Body of pancreas (tissue), 4 donors: ENCODE measurements around the gene PBX1. TPM values are rescaled to one million over a fixed set of nuclear protein-coding genes. Genes with fewer than 3 reads are reported as not detected.

Experiments used
- ATAC-seq: fragments of 150-250 bp; one replicate; pipeline ENCODE4 v1.9.1; 2016
- DNase-seq, 4 donors: peaks; one replicate each; pipeline ENCODE4 v3.0.0-alpha.2; 2019
- H3K27ac ChIP-seq, 4 donors: fragments of 200-600 bp; sonication (generic); 1 replicate in 3 of 4; 2 replicates in 1 of 4; pipeline versions ENCODE4 v1.5.1 to v1.6.1; 2016 to 2019; ENCODE audit warnings: mild to moderate bottlenecking in 1 of 4, mixed read lengths in 1 of 4, moderate library complexity in 1 of 4
- H3K27me3 ChIP-seq, 2 donors: fragments of 200-600 bp; sonication (generic); one replicate each; pipeline ENCODE4 v1.6.0; 2016; ENCODE audit warnings: mild to moderate bottlenecking in 1 of 2
- H3K36me3 ChIP-seq, 2 donors: fragments of 200-600 bp; sonication (generic); replicated peaks in 1 of 2; 2 replicates each; pipeline ENCODE4 v1.5.1; 2016; ENCODE audit warnings: low read depth in 2 of 2; ENCODE audit not compliant: insufficient read depth in 1 of 2
- H3K4me1 ChIP-seq: fragments of 200-600 bp; sonication (generic); one replicate; pipeline ENCODE4 v1.6.0; 2016
- H3K4me3 ChIP-seq, 2 donors: fragments of 200-600 bp; sonication (generic); 1 replicate in 1 of 2; 2 replicates in 1 of 2; pipeline ENCODE4 v1.5.1; 2016 to 2019
- H3K9me3 ChIP-seq, 3 donors: fragments of 200-600 bp; sonication (generic); 1 replicate in 2 of 3; 2 replicates in 1 of 3; pipeline ENCODE4 v1.5.1; 2016
- CTCF ChIP-seq, 7 experiments: fragments of 450-650 bp in 4 of 7; fragments of 200-600 bp in 3 of 7; sonication (generic) in 3 of 7; IDR thresholded peaks; one replicate each; pipeline ENCODE4 v1.5.1; 2016 to 2019; ENCODE audit warnings: antibody characterized with exemption in 7 of 7
- POLR2A ChIP-seq, 3 donors: fragments of 450-650 bp; IDR thresholded peaks; one replicate each; pipeline ENCODE4 v1.6.1; 2016; ENCODE audit warnings: antibody characterized with exemption in 3 of 3, mild to moderate bottlenecking in 2 of 3
- WGBS, 2 donors: methylation state at CpG; one replicate each; pipeline ENCODE4 v1.1.5; 2017; 5-methylcytosine and 5-hydroxymethylcytosine counted together
- intact Hi-C: fragments of 100-400 bp; cut with DNase I; formaldehyde crosslinking; loops from one replicate; pipeline ENCODE4 v1.15.1; 2023
- total RNA-seq, 2 donors: library from RNA; depleted of rRNA; stranded (reverse); fragments of >200 nt; gene quantifications; one replicate each; pipeline ENCODE4 v1.1.0, GENCODE V29; 2016

PBX1 gene
- total RNA-seq, 2 donors from 2014 or later, result 83.1 to 111 TPM

- Histone ChIP-seq H3K27ac (peak overlapping the region; percentile 73 to 88 (median 81)), H3K4me1 (peaks cover 67% of the 10 kb centered on the region), H3K9me3 (no peaks in the 10 kb centered on the region), H3K36me3 (no peaks in the 10 kb centered on the region), H3K27me3 (no peaks in the 10 kb centered on the region), H3K4me3 (no peak overlapping the region)
- TF ChIP-seq CTCF (IDR thresholded peaks at IDR 0.05) (no peak), POLR2A (IDR thresholded peaks at IDR 0.05) (peak in 2 of 3 donors; percentile 25 to 30)
- 12 to 20% methylated on average over 8 of the region's 8 CpGs for WGBS, 2 donors
- intact Hi-C loops, result no loop called here
- peak; percentile 67 for ATAC-seq
- DNase-seq, result peak; percentile 52 to 69 (median 65)
Observed at GRCh38 chr1:164754088-164754600, 195.2 kb downstream of the PBX1 start.

GRCh38 chr1:164755690-164756089, 196.7 kb downstream of the PBX1 start:
- Histone ChIP-seq H3K27ac (peak overlapping the region in 1 of 4 donors; percentile 80), H3K36me3 (no peaks in the 10 kb centered on the region), H3K27me3 (no peaks in the 10 kb centered on the region), H3K9me3 (no peaks in the 10 kb centered on the region), H3K4me3 (no peak overlapping the region), H3K4me1 (peaks cover 63% of the 10 kb centered on the region)
- 46 to 80% methylated on average over 4 of the region's 4 CpGs for WGBS, 2 donors
- no peak for TF ChIP-seq CTCF (IDR thresholded peaks at IDR 0.05)
- no peak for TF ChIP-seq POLR2A (IDR thresholded peaks at IDR 0.05)
- DNase-seq (no peak), ATAC-seq (no peak)
- intact Hi-C loops, result no loop called here

DNA sequence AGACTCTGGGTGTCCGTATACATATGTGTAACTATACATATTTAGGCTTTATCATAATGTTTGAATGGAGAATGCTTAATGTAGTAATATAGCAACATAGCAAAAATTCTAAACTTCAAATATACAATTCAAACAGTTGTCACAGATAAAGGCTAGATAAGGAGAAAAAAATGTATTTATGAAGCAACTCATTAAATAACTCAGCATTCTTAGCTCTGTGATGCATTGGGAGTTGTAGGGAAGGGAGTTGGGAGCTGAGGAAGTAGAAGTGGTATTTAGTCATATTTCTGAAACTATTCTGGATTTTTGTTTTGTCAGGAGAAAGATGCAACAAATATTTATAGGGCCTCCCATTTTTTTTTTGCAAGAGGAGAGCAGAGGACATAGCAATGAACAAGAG, 197.8 kb downstream of the PBX1 start:
- ATAC-seq (no peak), DNase-seq (no peak)
- Histone ChIP-seq H3K4me3 (no peak overlapping the region), H3K9me3 (no peaks in the 10 kb centered on the region), H3K4me1 (peaks cover 52% of the 10 kb centered on the region), H3K27me3 (no peaks in the 10 kb centered on the region), H3K27ac (no peak overlapping the region), H3K36me3 (no peaks in the 10 kb centered on the region)
- WGBS, 2 donors, result 56 to 62% methylated on average over 1 of the region's 1 CpG
- intact Hi-C loops, result no loop called here
- TF ChIP-seq POLR2A (IDR thresholded peaks at IDR 0.05) (no peak), CTCF (IDR thresholded peaks at IDR 0.05) (no peak)

DNA sequence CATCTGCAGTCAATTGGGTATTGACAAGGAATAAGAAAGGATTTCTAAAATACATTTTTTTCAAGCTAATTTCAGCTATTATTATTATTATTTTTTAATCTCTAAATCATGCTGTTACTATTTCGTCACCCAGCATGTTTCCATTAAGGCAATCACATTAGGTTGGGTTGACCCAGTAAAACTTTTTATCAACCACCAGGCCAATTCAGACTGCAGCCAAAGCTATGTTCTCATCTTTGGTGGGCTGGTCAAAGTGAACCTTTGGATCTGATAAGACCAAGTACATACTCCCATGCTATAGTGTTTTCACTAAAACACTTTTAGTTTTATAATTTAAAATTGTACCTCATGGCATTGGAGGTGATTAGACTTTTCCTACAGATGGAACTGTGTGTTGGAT, 198.6 kb downstream of the PBX1 start:
- no peak overlapping the region for H3K4me3 ChIP-seq
- ATAC-seq, result no peak
- WGBS, 2 donors, result 58 to 59% methylated on average over 1 of the region's 1 CpG
- H3K36me3 ChIP-seq, result no peaks in the 10 kb centered on the region
- intact Hi-C loops, result no loop called here
- no peak for DNase-seq
- H3K27ac ChIP-seq, result peak overlapping the region in 1 of 4 donors; percentile 4
- peaks cover 43% of the 10 kb centered on the region for H3K4me1 ChIP-seq
- no peaks in the 10 kb centered on the region for H3K9me3 ChIP-seq
- TF ChIP-seq POLR2A (IDR thresholded peaks at IDR 0.05), result no peak
- TF ChIP-seq CTCF (IDR thresholded peaks at IDR 0.05), result no peak
- H3K27me3 ChIP-seq, result no peaks in the 10 kb centered on the region
